GM23248 (cell line): Measurements from ENCODE around the gene FAM227A.

Experiments
- EZH2 ChIP-seq: fragments of 200-600 bp; sonication (generic); IDR thresholded peaks from 2 replicates; pipeline ENCODE4 v1.6.1; 2018; ENCODE audit warnings: antibody characterized with exemption, mild to moderate bottlenecking; ENCODE audit not compliant: insufficient read depth, poor library complexity, severe bottlenecking
- EZH2phosphoT487 ChIP-seq: fragments of 200-600 bp; sonication (generic); IDR thresholded peaks from 2 replicates; pipeline ENCODE4 v1.6.1; 2018; ENCODE audit warnings: antibody characterized with exemption, moderate library complexity, mild to moderate bottlenecking, low read depth; ENCODE audit not compliant: insufficient read depth

DNA sequence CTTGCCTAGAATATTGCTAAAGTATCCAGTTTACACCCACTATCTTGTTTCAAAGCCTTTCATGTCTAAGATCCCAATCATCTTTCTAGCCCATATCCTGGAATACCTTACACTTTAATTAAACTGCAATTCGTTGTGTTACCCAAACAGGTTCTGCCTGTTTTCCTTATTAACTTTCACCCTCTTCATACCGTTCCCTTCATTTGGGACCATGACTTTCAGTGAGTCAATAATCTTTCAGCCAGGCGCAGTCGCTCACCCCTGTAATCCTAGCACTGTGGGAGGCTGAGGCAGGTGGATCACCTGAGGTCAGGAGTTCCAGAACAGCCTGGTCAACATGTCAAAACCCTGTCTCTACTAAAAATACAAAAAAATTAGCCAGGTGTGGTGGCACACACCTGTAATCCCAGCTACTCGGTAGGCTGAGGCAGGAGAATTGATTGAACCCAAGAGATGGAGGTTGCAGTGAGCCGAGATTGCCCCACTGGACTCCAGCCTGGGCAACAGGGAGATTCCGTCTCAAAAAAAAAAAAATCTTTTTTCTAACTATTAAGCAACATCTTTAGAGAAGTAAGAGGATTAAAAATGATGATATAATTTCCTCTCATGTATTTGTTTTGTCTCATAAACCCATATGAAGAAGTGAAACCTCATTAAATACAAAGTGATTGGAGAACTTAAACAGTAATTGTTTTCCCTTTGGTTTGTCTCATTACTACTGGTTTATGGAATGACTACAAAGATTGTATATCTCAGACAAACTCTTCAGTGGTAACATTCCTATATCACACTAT is 106.9 kb downstream of the FAM227A start:
- no peak for TF ChIP-seq EZH2
- TF ChIP-seq EZH2phosphoT487: no peak
